Measurements from ENCODE around the gene MOGAT1. TPM values are rescaled to one million over a fixed set of nuclear protein-coding genes. Genes with fewer than 3 reads are reported as not detected.
"Not testable (repeated sequence)": the region's sequence is repeated elsewhere in the genome, so short reads cannot be mapped to it uniquely, and the experiment has no call there.

The MOGAT1 gene
- total and polyA plus RNA-seq, 2 of the 13 experiments (the other 11 are each of a cell fraction or from before 2014, with no cell fraction given), result 0.98 to 4.3 TPM

GRCh38 chr2:222754324-222754930 is 83.0 kb downstream of the MOGAT1 start:
- no peak overlapping the region for H2AFZ ChIP-seq (ENCODE audit: low read length)
- intact Hi-C loops (cut with micrococcal nuclease; ENCODE audit: unreplicated experiment) (loop anchor here (5.0 kb wide), 2 partner anchors 33 to 47 kb away; no protein-coding TSS in a partner anchor), in situ Hi-C loops (cut with HindIII; ENCODE audit: extremely low pct_ligation_motif_present, low pct_unique_long_range_greater_than_20kb) (no loop called here)
- H3K4me3 ChIP-seq (replicated peaks in 1 of 3; ENCODE audit: insufficient read depth in 1 of 3, low read depth in 2 of 3, low read length in 3 of 3), result no peak overlapping the region
- TF ChIP-seq FOXA3 (CRISPR knock-in tag; IDR thresholded peaks at IDR 0.05) (no peak), ZNF7 (CRISPR knock-in tag; IDR thresholded peaks at IDR 0.05) (peak; percentile 91), SCMH1 (CRISPR knock-in tag; IDR thresholded peaks at IDR 0.05; ENCODE audit: borderline replicate concordance) (no peak), RFX3 (CRISPR knock-in tag; IDR thresholded peaks at IDR 0.05) (no peak)
- no TSS peak for BruUV-seq (replicated peaks)
- ATAC-seq (no peak), FAIRE-seq (no peak), DNase-seq (ENCODE audit: low spot score) (no peak)
- no peak overlapping the region for H3K4me2 ChIP-seq (ENCODE audit: low read depth, low read length)
- no peaks in the 10 kb centered on the region for H3K27me3 ChIP-seq (ENCODE audit: control insufficient read depth in 1 of 2, insufficient read depth in 2 of 2, low read length in 2 of 2)
- H3K9me3 ChIP-seq (ENCODE audit: low read length), result no peaks in the 10 kb centered on the region
- H3K79me2 ChIP-seq (ENCODE audit: insufficient read depth, low read length), result no peaks in the 10 kb centered on the region
- H3K27ac ChIP-seq (ENCODE audit: extremely low read length, insufficient read depth, low read length), result no peak overlapping the region
- POLR2A ChIA-PET, result interaction anchor here (1.2 to 2.0 kb wide), 2 partner anchors 8 to 20 kb away, joined by 3 to 7 read pairs; no protein-coding TSS in a partner anchor
- H4K20me1 ChIP-seq (ENCODE audit: insufficient read depth, low read length), result no peaks in the 10 kb centered on the region
- no peaks in the 10 kb centered on the region for H3K36me3 ChIP-seq (replicated peaks in 1 of 2; ENCODE audit: control insufficient read depth in 1 of 2, insufficient read depth in 2 of 2, low read length in 2 of 2)
- CTCF ChIA-PET (ENCODE audit: low intra/inter-chr PET ratio, low total read pairs), result no interaction called here
- 97% methylated on average over 1 of the region's 1 CpG for WGBS (ENCODE audit: low lambda C conversion rate)
- no peak overlapping the region for H3K9ac ChIP-seq (ENCODE audit: insufficient read depth, low read depth, low read length)
- peaks cover 68% of the 10 kb centered on the region for H3K4me1 ChIP-seq (ENCODE audit: insufficient read depth, low read length)

- ATAC-seq; H3K36me3 ChIP-seq (replicated peaks in 1 of 2; ENCODE audit: control insufficient read depth in 1 of 2, insufficient read depth in 2 of 2, low read length in 2 of 2); H3K9ac ChIP-seq (ENCODE audit: insufficient read depth, low read depth, low read length); intact Hi-C loops (cut with micrococcal nuclease; ENCODE audit: unreplicated experiment); in situ Hi-C loops (cut with HindIII; ENCODE audit: extremely low pct_ligation_motif_present, low pct_unique_long_range_greater_than_20kb); H3K27ac ChIP-seq (ENCODE audit: extremely low read length, insufficient read depth, low read length); CTCF ChIA-PET (ENCODE audit: low intra/inter-chr PET ratio, low total read pairs); H3K9me3 ChIP-seq (ENCODE audit: low read length); H4K20me1 ChIP-seq (ENCODE audit: insufficient read depth, low read length); DNase-seq (ENCODE audit: low spot score); H2AFZ ChIP-seq (ENCODE audit: low read length); H3K79me2 ChIP-seq (ENCODE audit: insufficient read depth, low read length); H3K27me3 ChIP-seq (ENCODE audit: control insufficient read depth in 1 of 2, insufficient read depth in 2 of 2, low read length in 2 of 2); FAIRE-seq; BruUV-seq (replicated peaks); H3K4me3 ChIP-seq (replicated peaks in 1 of 3; ENCODE audit: insufficient read depth in 1 of 3, low read depth in 2 of 3, low read length in 3 of 3): not testable (repeated sequence)
- 81% methylated on average over 5 of the region's 5 CpGs for WGBS (ENCODE audit: low lambda C conversion rate)
- 0 out of 2 replicates have a peak, but pooled peaks have one; percentile 31 for TF ChIP-seq ZMYM3 (CRISPR knock-in tag; IDR thresholded peaks at IDR 0.05)
- TF ChIP-seq ZNF121 (CRISPR knock-in tag; IDR thresholded peaks at IDR 0.05), result peak; percentile 76
- TF ChIP-seq ZNF460 (CRISPR knock-in tag; IDR thresholded peaks at IDR 0.05; ENCODE audit: borderline replicate concordance), result peak; percentile 45
- 0 out of 2 replicates have a peak, but pooled peaks have one; percentile 20 for TF ChIP-seq MEF2D (CRISPR knock-in tag; IDR thresholded peaks at IDR 0.05)
- 0 out of 2 replicates have a peak, but pooled peaks have one; percentile 20 for TF ChIP-seq ZNF770 (CRISPR knock-in tag; IDR thresholded peaks at IDR 0.05)
- Histone ChIP-seq H3K4me2 (ENCODE audit: low read depth, low read length) (peak overlapping the region; percentile 66; the same call in 1 of the 2 replicates), H3K4me1 (ENCODE audit: insufficient read depth, low read length) (peaks cover 70% of the 10 kb centered on the region)
- POLR2A ChIA-PET, result interaction anchor here (1.0 kb wide), 1 partner anchor 46 kb away, joined by 3 read pairs; no protein-coding TSS in a partner anchor
Observed at GRCh38 chr2:222755593-222755992, 84.1 kb downstream of the MOGAT1 start.

Measured in HepG2 (cell line).